GM12878 (cell line): ENCODE results near the gene ZNF547. TPM values are rescaled to one million over a fixed set of nuclear protein-coding genes. Genes with fewer than 3 reads are reported as not detected.

ENCODE experiments used
- ATAC-seq: fragments of 200-7000 bp; cut with Tn5 transposase; 3 replicates; pipeline ENCODE4 v1.9.1; 2020; ENCODE audit warnings: mild to moderate bottlenecking, moderate library complexity
- BruUV-seq: library from RNA; stranded (reverse); fragments of 400-500 nt; replicated peaks from 2 replicates; lab custom pipeline; 2021; lab: Mats Ljungman, UMichigan
- CTCF ChIA-PET: fragments of 300-600 bp; sonication (Branson Sonifier 250); formaldehyde crosslinking; extraction: SDS; loops from one replicate; lab custom pipeline; 2021; ENCODE audit warnings: inconsistent platforms; lab: Yijun Ruan, JAX
- POLR2A ChIA-PET: fragments of 350-600 bp; formaldehyde crosslinking; extraction: SDS; loops from one replicate; lab custom pipeline; 2021; ENCODE audit warnings: inconsistent platforms; lab: Charles Lee
- RAD21 ChIA-PET: fragments of 300-600 bp; sonication (Branson Sonifier 250); formaldehyde crosslinking; loops from one replicate; lab custom pipeline; 2023; ENCODE audit warnings: antibody characterized with exemption; ENCODE audit not compliant: unreplicated experiment; lab: Charles Lee
- SMC1A ChIA-PET: fragments of 300-600 bp; sonication (Branson Sonifier 250); formaldehyde crosslinking; loops from one replicate; lab custom pipeline; 2023; ENCODE audit not compliant: unreplicated experiment, uncharacterized antibody; lab: Charles Lee
- DNase-seq: peaks from one replicate; pipeline ENCODE4 v3.0.0-alpha.2; 2011; ENCODE audit warnings: low read depth, low spot score
- FAIRE-seq: peaks from 3 replicates; lab custom pipeline; 2011; peaks lifted over from hg19 to GRCh38; lab: Jason Lieb, UNC
- H2AFZ ChIP-seq: 2 replicates; pipeline ENCODE4 v1.6.0; 2011; ENCODE audit warnings: low read depth, low read length, control low read depth; ENCODE audit not compliant: control insufficient read depth
- H3K27ac ChIP-seq: 2 replicates; pipeline ENCODE4 v1.5.1; 2011; ENCODE audit warnings: control low read depth; ENCODE audit not compliant: control insufficient read depth, insufficient read depth
- H3K27me3 ChIP-seq, 2 experiments: replicated peaks in 1 of 2; 2 replicates each; pipeline versions ENCODE4 v1.6.0 to v1.6.1; 2011; ENCODE audit warnings: low read length in 1 of 2; ENCODE audit not compliant: control insufficient read depth in 2 of 2, insufficient read depth in 2 of 2
- H3K36me3 ChIP-seq, 2 experiments: 2 replicates each; pipeline ENCODE4 v1.5.1; 2011; ENCODE audit warnings: low read length in 1 of 2; ENCODE audit not compliant: control insufficient read depth in 2 of 2, insufficient read depth in 2 of 2
- H3K4me1 ChIP-seq: 2 replicates; pipeline ENCODE4 v1.6.1; 2011; ENCODE audit warnings: mild to moderate bottlenecking, low read length, moderate library complexity, mixed read lengths; ENCODE audit not compliant: control insufficient read depth, insufficient read depth
- H3K4me2 ChIP-seq: 2 replicates; pipeline ENCODE4 v1.6.0; 2011; ENCODE audit warnings: control low read depth; ENCODE audit not compliant: control insufficient read depth, insufficient read depth
- H3K4me3 ChIP-seq: fragments of 200-600 bp; sonication (generic); 2 replicates; pipeline ENCODE4 v1.5.1; 2016
- H3K79me2 ChIP-seq: 2 replicates; pipeline ENCODE4 v1.6.0; 2011; ENCODE audit warnings: low read length; ENCODE audit not compliant: control insufficient read depth, insufficient read depth
- H3K9ac ChIP-seq: 2 replicates; pipeline ENCODE4 v1.8.0; 2011; ENCODE audit warnings: low read length, control low read depth, mixed read lengths; ENCODE audit not compliant: control insufficient read depth, insufficient read depth
- H3K9me3 ChIP-seq: replicated peaks from 3 replicates; pipeline ENCODE4 v1.5.1; 2011; ENCODE audit warnings: mild to moderate bottlenecking, low read length; ENCODE audit not compliant: control insufficient read depth, insufficient read depth
- H4K20me1 ChIP-seq: 2 replicates; pipeline ENCODE4 v1.6.0; 2011; ENCODE audit not compliant: control insufficient read depth, insufficient read depth
- BCLAF1 ChIP-seq: fragments of 450-650 bp; IDR thresholded peaks from 2 replicates; pipeline ENCODE4 v1.6.1; 2017; ENCODE audit warnings: antibody characterized with exemption, mild to moderate bottlenecking, moderate library complexity
- BHLHE40 ChIP-seq, 2 experiments: fragments of 450-650 bp in 1 of 2; IDR thresholded peaks; 2 replicates each; pipeline ENCODE4 v1.6.1; 2011 to 2017; ENCODE audit warnings: low read depth in 2 of 2, borderline replicate concordance in 1 of 2, improper control_type of control experiment in 1 of 2, low read length in 1 of 2, mild to moderate bottlenecking in 1 of 2
- CBFB ChIP-seq: IDR thresholded peaks from 2 replicates; pipeline ENCODE4 v1.6.1; 2016; ENCODE audit warnings: antibody characterized with exemption, low read depth
- CHD4 ChIP-seq: fragments of 200-600 bp; sonication (generic); IDR thresholded peaks from 2 replicates; pipeline ENCODE4 v1.6.1; 2016; ENCODE audit warnings: mild to moderate bottlenecking
- IRF3 ChIP-seq: fragments of 450-650 bp; IDR thresholded peaks from 2 replicates; pipeline ENCODE4 v1.6.1; 2014; ENCODE audit warnings: mild to moderate bottlenecking
- MYB ChIP-seq: fragments of 150-350 bp; IDR thresholded peaks from 2 replicates; pipeline ENCODE4 v1.6.1; 2014; ENCODE audit warnings: mild to moderate bottlenecking, low read depth, low read length, borderline replicate concordance
- MYC ChIP-seq: IDR thresholded peaks from 2 replicates; pipeline ENCODE4 v1.6.1; 2011; ENCODE audit warnings: mild to moderate bottlenecking, low read length, moderate library complexity, inconsistent platforms; ENCODE audit not compliant: insufficient read depth, insufficient replicate concordance, insufficient read length, severe bottlenecking
- RBBP5 ChIP-seq: fragments of 200-600 bp; sonication (generic); conservative IDR thresholded peaks from 2 replicates; pipeline ENCODE4 v1.6.1; 2016
- SREBF1 ChIP-seq: IDR thresholded peaks from 2 replicates; pipeline ENCODE4 v1.6.1; 2012; ENCODE audit warnings: mild to moderate bottlenecking, low read length
- ZBTB40 ChIP-seq: fragments of 450-650 bp; IDR thresholded peaks from 2 replicates; pipeline ENCODE4 v1.6.1; 2016; ENCODE audit warnings: mild to moderate bottlenecking, moderate library complexity, borderline replicate concordance
- WGBS: methylation state at CpG from one replicate; pipeline ENCODE4 v1.1.6; 2016; ENCODE audit warnings: low lambda C conversion rate; ENCODE audit not compliant: insufficient replicate concordance, insufficient coverage; ENCODE audit errors: missing lambda C conversion rate; 5-methylcytosine and 5-hydroxymethylcytosine counted together
- in situ Hi-C: fragments of 300-500 bp; cut with MboI; formaldehyde crosslinking; loops from 9 replicates; pipeline ENCODE4 v1.14.3; 2018; ENCODE audit warnings: mixed read lengths
- intact Hi-C: fragments of 100-400 bp; cut with micrococcal nuclease; formaldehyde crosslinking; loops from one replicate; pipeline ENCODE4 v1.14.2; 2022; ENCODE audit not compliant: unreplicated experiment
- polyA plus RNA-seq, 11 experiments: library from polyadenylated mRNA; depleted of rRNA in 4 of 11; unstranded in 6 of 11; stranded (reverse) in 5 of 11; fragments of >200 nt; fragmentation: Nextera tagmentation in 4 of 11; fragmentation: Illumina TruSeq in 1 of 11; extraction: Ambion mirVana in 4 of 11; extraction: Trizol in 1 of 11; gene quantifications; 1 replicate in 1 of 11; 2 replicates in 10 of 11; pipeline versions ENCODE4 v1.2.1 to v1.2.3, GENCODE V29; 2011 to 2016; ENCODE audit warnings: inconsistent platforms in 2 of 11, missing spikeins in 2 of 11, low read depth in 1 of 11
- total RNA-seq, 4 experiments: library from RNA; depleted of rRNA in 3 of 4; stranded (reverse); fragments of >200 nt in 3 of 4; fragmentation: Illumina TruSeq in 1 of 4; extraction: Trizol in 1 of 4; gene quantifications; 2 replicates each; pipeline versions ENCODE4 v1.2.1 to v1.2.3, GENCODE V29; 2013 to 2021
- TF ChIP-seq, protein P1 (sequence below): IDR thresholded peaks from 2 replicates; pipeline ENCODE4 v1.6.1; 2012; ENCODE audit warnings: low read depth, low read length, improper control_type of control experiment

Gene ZNF547
- total and polyA plus RNA-seq, 10 of the 15 experiments (the other 5 are each of a cell fraction or from before 2014, with no cell fraction given), result 2.3 to 6.0 (median 3.3) TPM

DNA sequence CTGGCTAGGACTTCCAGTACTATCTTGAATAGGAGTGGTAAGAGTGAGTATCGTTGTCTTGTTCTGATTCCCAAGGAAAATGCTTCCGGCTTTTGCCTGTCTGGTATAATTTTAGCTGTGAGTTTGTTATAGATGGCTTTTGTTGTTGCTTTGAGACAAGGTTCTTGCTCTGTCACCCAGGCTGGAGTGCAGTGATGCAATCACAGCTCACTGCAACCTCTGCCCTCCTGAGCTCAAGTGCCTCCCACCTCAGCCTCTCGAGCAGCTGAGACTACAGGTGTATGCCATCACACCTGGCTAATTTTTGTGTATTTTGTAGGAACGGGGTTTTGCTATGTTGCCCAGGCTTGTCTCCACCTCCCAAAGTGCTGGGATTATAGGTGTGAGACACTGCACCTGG, 49.2 kb upstream of the ZNF547 start (continued):
- TF ChIP-seq BHLHE40 (IDR thresholded peaks at IDR 0.05; ENCODE audit: borderline replicate concordance in 1 of 2, low read depth in 2 of 2, low read length in 1 of 2), result no peak
- TF ChIP-seq BCLAF1, result no peak
- TF ChIP-seq ZBTB40, result no peak
- no peak for TF ChIP-seq RBBP5

- Histone ChIP-seq H3K36me3 (no peaks in the 10 kb centered on the region), H3K27me3 (no peaks in the 10 kb centered on the region), H2AFZ (no peak overlapping the region), H3K9me3 (no peaks in the 10 kb centered on the region), H3K9ac (no peak overlapping the region), H4K20me1 (no peaks in the 10 kb centered on the region), H3K27ac (no peak overlapping the region), H3K4me3 (no peak overlapping the region), H3K79me2 (peaks cover 22% of the 10 kb centered on the region), H3K4me1 (peaks cover 3% of the 10 kb centered on the region; the same call in 1 of the 2 replicates), H3K4me2 (no peak overlapping the region)
- FAIRE-seq, result no peak
- SMC1A ChIA-PET, result interaction anchor here (1.0 kb wide), 1 partner anchor 51 kb away, joined by 4 read pairs; no protein-coding TSS in a partner anchor
- BruUV-seq, result no TSS peak
- ATAC-seq, result no peak
- RAD21 ChIA-PET, result no interaction called here
- WGBS, result 64% methylated on average over 29 of the region's 29 CpGs
- intact Hi-C loops, result no loop called here
- in situ Hi-C loops, result no loop called here
- CTCF ChIA-PET, result no interaction called here
- DNase-seq, result no peak
- POLR2A ChIA-PET, result interaction anchor here (0.6 to 1.2 kb wide), 2 partner anchors 31 to 1980 kb away, joined by 4 to 9 read pairs; no protein-coding TSS in a partner anchor
- TF ChIP-seq SREBF1, result no peak
- TF ChIP-seq, protein P1, sequence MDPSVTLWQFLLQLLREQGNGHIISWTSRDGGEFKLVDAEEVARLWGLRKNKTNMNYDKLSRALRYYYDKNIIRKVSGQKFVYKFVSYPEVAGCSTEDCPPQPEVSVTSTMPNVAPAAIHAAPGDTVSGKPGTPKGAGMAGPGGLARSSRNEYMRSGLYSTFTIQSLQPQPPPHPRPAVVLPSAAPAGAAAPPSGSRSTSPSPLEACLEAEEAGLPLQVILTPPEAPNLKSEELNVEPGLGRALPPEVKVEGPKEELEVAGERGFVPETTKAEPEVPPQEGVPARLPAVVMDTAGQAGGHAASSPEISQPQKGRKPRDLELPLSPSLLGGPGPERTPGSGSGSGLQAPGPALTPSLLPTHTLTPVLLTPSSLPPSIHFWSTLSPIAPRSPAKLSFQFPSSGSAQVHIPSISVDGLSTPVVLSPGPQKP, result no peak
- no peak for TF ChIP-seq MYB
- no peak for TF ChIP-seq CHD4
- no peak for TF ChIP-seq CBFB
- TF ChIP-seq IRF3, result no peak
- no peak for TF ChIP-seq MYC
Observed at GRCh38 chr19:57317503-57317902, 45.8 kb upstream of the ZNF547 start.
